ENCODE results near the gene BMP6. TPM values are rescaled to one million over a fixed set of nuclear protein-coding genes. Genes with fewer than 3 reads are reported as not detected.

Gene BMP6
- total RNA-seq, 1 experiment from 2014 or later, result 13.6 TPM

DNA sequence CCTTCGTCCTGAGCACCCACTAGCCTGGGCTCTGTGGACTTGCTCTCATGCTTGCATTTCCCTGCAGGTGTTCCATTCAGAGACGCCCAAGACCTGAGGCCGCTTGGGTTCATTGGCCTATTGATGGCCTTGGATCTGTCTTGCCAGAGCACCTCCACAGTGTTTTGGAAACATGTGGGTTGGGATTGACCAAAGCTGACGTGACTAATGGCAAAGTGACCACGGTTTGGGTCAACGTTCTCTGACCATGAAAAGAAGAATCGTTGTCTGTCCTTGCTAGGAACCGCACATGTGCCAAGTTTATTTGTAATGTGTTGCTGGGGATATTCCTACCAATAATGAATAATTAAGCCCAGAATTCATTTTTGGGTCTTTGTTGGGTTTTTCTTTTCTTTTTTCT lies 29.8 kb upstream of the BMP6 start:
- ChIA-PET CTCF (no interaction called here), POLR2A (no interaction called here)
- Histone ChIP-seq H3K4me3 (ENCODE audit: low read depth in 2 of 2, low read length in 2 of 2) (no peak overlapping the region), H3K9me3 (ENCODE audit: control insufficient read depth, insufficient read depth, low read depth, low read length) (no peaks in the 10 kb centered on the region), H3K27me3 (ENCODE audit: control insufficient read depth, insufficient read depth, low read length) (no peaks in the 10 kb centered on the region), H3K27ac (ENCODE audit: low read length) (no peak overlapping the region), H3K36me3 (ENCODE audit: control insufficient read depth, insufficient read depth, low read length) (no peaks in the 10 kb centered on the region), H3K4me1 (ENCODE audit: control insufficient read depth, insufficient read depth, low read length) (peaks cover 6% of the 10 kb centered on the region; the same call in 1 of the 2 replicates)
- BruUV-seq (replicated peaks), result no TSS peak
- TF ChIP-seq, protein P1, sequence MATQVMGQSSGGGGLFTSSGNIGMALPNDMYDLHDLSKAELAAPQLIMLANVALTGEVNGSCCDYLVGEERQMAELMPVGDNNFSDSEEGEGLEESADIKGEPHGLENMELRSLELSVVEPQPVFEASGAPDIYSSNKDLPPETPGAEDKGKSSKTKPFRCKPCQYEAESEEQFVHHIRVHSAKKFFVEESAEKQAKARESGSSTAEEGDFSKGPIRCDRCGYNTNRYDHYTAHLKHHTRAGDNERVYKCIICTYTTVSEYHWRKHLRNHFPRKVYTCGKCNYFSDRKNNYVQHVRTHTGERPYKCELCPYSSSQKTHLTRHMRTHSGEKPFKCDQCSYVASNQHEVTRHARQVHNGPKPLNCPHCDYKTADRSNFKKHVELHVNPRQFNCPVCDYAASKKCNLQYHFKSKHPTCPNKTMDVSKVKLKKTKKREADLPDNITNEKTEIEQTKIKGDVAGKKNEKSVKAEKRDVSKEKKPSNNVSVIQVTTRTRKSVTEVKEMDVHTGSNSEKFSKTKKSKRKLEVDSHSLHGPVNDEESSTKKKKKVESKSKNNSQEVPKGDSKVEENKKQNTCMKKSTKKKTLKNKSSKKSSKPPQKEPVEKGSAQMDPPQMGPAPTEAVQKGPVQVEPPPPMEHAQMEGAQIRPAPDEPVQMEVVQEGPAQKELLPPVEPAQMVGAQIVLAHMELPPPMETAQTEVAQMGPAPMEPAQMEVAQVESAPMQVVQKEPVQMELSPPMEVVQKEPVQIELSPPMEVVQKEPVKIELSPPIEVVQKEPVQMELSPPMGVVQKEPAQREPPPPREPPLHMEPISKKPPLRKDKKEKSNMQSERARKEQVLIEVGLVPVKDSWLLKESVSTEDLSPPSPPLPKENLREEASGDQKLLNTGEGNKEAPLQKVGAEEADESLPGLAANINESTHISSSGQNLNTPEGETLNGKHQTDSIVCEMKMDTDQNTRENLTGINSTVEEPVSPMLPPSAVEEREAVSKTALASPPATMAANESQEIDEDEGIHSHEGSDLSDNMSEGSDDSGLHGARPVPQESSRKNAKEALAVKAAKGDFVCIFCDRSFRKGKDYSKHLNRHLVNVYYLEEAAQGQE (IDR thresholded peaks at IDR 0.05; ENCODE audit: insufficient read depth in 1 of 2, low read depth in 2 of 2, low read length in 1 of 2), result no peak
- TF ChIP-seq, protein P2, sequence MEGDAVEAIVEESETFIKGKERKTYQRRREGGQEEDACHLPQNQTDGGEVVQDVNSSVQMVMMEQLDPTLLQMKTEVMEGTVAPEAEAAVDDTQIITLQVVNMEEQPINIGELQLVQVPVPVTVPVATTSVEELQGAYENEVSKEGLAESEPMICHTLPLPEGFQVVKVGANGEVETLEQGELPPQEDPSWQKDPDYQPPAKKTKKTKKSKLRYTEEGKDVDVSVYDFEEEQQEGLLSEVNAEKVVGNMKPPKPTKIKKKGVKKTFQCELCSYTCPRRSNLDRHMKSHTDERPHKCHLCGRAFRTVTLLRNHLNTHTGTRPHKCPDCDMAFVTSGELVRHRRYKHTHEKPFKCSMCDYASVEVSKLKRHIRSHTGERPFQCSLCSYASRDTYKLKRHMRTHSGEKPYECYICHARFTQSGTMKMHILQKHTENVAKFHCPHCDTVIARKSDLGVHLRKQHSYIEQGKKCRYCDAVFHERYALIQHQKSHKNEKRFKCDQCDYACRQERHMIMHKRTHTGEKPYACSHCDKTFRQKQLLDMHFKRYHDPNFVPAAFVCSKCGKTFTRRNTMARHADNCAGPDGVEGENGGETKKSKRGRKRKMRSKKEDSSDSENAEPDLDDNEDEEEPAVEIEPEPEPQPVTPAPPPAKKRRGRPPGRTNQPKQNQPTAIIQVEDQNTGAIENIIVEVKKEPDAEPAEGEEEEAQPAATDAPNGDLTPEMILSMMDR (IDR thresholded peaks at IDR 0.05), result no peak
- TF ChIP-seq TCF7L2 (IDR thresholded peaks at IDR 0.05; ENCODE audit: low read depth, low read length), result no peak
- no peak for TF ChIP-seq POLR2AphosphoS5 (IDR thresholded peaks at IDR 0.05; ENCODE audit: low read depth, low read length)
- no peak for TF ChIP-seq SIN3A (IDR thresholded peaks at IDR 0.05; ENCODE audit: borderline replicate concordance, insufficient read depth, low read depth, low read length)
- ATAC-seq (no peak), DNase-seq (ENCODE audit: low read depth, low spot score) (no peak)
- intact Hi-C loops (cut with micrococcal nuclease; ENCODE audit: unreplicated experiment), result no loop called here
- in situ Hi-C loops (cut with HindIII; ENCODE audit: low pct_unique_long_range_greater_than_20kb, low sequenced_read_pairs), result no loop called here

DNA sequence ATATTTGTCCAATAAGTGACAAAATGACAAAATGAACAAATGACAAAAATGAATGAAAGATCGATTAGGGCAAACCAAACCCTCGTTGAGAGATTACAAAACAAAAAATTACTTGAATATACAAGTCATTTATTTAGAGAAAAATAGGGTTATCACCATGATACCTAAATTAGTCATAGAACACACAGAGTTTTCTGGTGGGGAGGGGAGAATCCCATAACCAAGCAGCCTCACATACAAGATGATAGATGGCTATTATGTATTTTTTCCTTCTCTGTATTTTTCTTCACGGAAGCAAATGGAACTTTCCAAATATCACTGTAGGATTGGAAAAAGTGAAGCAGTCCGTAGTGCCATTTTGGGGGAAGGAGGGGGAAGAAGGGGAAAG lies 28.5 kb upstream of the BMP6 start:
- ChIA-PET CTCF (no interaction called here), POLR2A (interaction anchor here (0.7 kb wide), 1 partner anchor 21 kb away, joined by 3 read pairs; no protein-coding TSS in a partner anchor)
- BruUV-seq (replicated peaks), result no TSS peak
- in situ Hi-C loops (cut with HindIII; ENCODE audit: low pct_unique_long_range_greater_than_20kb, low sequenced_read_pairs), result no loop called here
- no peak for ATAC-seq
- H3K36me3 ChIP-seq (ENCODE audit: control insufficient read depth, insufficient read depth, low read length), result no peaks in the 10 kb centered on the region
- H3K4me3 ChIP-seq (ENCODE audit: low read depth in 2 of 2, low read length in 2 of 2), result no peak overlapping the region
- no peak for DNase-seq (ENCODE audit: low read depth, low spot score)
- H3K27ac ChIP-seq (ENCODE audit: low read length), result no peak overlapping the region
- no peaks in the 10 kb centered on the region for H3K27me3 ChIP-seq (ENCODE audit: control insufficient read depth, insufficient read depth, low read length)
- peaks cover 1% of the 10 kb centered on the region; the same call in 1 of the 2 replicates for H3K4me1 ChIP-seq (ENCODE audit: control insufficient read depth, insufficient read depth, low read length)
- TF ChIP-seq SIN3A (IDR thresholded peaks at IDR 0.05; ENCODE audit: borderline replicate concordance, insufficient read depth, low read depth, low read length), result no peak
- TF ChIP-seq, protein P1 (IDR thresholded peaks at IDR 0.05; ENCODE audit: insufficient read depth in 1 of 2, low read depth in 2 of 2, low read length in 1 of 2), result no peak
- TF ChIP-seq, protein P2 (IDR thresholded peaks at IDR 0.05), result no peak
- no peak for TF ChIP-seq POLR2AphosphoS5 (IDR thresholded peaks at IDR 0.05; ENCODE audit: low read depth, low read length)
- TF ChIP-seq TCF7L2 (IDR thresholded peaks at IDR 0.05; ENCODE audit: low read depth, low read length), result no peak
- intact Hi-C loops (cut with micrococcal nuclease; ENCODE audit: unreplicated experiment), result no loop called here
- H3K9me3 ChIP-seq (ENCODE audit: control insufficient read depth, insufficient read depth, low read depth, low read length), result no peaks in the 10 kb centered on the region
